ENCODE results near the gene MLH1. TPM values are rescaled to one million over a fixed set of nuclear protein-coding genes. Genes with fewer than 3 reads are reported as not detected.

MLH1 gene
- total RNA-seq, 1 donor from 2014 or later: 53.8 TPM

DNA sequence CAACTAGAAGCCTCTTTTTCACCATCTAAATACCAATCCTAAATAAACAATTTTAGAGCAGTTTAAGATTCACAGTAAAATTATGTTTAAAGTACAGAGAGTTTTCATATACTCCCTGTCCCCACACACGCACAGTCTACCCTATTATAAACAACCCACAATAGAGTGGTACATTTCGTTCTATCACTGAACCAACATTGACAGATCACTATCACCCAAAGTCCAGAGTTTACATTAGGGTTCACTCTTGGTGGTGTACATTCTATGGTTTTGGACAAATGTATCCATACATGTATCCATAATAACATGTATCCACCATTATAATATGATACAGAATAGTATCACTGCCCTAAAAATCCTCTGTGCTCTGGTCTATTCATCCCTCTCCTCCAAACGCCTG is 89.0 kb downstream of the MLH1 start:
- no peak for FAIRE-seq
- DNase-seq (ENCODE audit: low spot score in 2 of 2): no peak

DNA sequence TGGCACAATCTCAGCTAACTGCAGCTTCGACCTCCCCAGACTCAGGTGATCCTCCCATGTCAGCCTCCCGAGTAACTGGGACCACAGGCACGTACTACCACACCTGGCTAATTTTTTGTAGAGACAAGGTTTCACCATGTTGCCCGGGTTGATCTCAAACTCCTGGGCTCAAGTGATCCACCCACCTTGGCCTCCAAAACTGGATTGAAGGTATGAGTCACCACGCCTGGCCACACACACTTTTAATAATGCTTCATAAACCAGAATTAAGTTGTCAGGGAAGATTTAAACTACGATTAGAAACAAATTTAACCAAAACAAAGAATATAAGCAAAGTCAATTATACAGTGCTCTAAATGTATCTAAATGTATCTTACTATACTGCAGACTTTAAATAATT is 93.6 kb downstream of the MLH1 start:
- DNase-seq (ENCODE audit: low spot score in 2 of 2): no peak
- no peak for FAIRE-seq

DNA sequence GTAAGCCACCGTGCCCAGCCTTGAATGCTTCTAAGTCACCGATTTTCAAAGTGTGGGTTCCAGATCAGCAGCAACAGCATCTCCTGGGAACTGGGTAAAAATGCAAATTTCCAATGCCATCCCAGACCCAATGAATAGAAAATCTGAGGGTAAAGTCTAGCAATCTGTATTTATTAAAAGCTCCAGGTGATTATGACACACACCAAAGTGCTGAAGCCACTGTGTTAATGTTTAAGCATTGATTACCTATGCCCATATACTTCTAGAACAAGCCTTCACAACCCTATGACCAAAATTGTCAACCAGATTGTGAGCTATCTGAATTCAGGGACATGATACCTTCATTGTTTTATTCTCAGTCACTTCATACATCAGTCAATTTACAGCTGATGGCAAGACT is 94.6 kb downstream of the MLH1 start:
- FAIRE-seq: no peak
- DNase-seq (ENCODE audit: low spot score in 2 of 2): no peak

DNA sequence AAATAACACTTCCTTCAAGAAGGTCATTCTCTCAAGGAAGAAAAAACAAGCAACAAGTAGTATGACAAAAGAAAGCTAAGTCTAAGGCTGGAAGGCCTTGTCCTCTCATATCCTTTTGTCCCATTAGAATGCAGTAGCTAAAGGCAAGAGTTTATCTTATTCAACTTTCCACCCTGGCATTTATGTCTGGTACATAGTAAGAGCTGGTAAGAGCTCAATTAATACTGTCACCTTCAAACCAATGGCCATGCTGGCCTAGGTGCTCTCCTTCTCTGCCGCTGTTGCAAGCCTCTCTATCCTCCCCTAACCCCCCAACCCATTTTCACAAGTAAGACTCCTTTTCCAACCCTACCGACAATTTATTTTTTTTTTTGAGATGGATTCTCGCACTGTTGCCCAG is 99.2 kb downstream of the MLH1 start:
- no peak for DNase-seq (ENCODE audit: low spot score in 2 of 2)
- FAIRE-seq: no peak

DNA sequence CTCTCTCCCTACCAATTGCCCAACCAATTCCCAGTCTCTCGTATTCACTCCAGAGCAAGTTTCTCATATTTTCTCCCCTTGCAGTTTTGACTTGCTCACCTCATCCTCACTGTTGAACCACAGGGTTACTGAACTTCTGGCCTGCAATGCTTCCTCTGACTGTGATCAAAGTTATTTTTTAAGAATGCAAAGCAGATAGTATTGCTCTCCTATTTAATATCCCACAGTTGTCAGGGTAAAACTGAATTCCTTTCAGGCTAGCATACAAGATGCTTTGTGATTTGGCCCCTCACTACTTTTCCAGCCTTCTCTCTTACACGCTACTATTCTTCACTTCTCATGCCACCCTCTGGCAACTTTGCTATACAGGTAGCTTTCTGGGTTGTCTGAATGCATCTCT is 100.2 kb downstream of the MLH1 start:
- DNase-seq (ENCODE audit: low spot score in 2 of 2): no peak
- FAIRE-seq: no peak

DNA sequence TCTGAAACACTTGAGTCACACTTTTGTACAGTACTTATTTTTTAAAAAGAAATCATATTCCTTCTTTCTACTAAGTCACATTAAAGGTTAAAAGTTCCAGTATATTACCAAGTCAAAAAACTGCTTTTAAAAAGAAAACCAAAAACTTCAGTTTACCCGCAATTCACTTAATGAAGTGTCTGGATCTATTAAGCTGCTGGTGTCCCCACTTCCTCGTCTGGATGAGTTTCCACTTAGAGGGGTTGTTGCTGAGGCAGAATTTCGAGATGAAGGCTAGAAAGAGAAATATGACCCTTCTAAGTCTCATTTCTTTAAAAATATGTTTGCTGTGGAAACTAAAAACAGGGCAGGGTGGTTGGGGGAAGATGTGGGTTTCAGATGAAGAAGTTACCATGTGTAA is 101.3 kb downstream of the MLH1 start:
- no peak for FAIRE-seq
- DNase-seq (ENCODE audit: low spot score in 2 of 2): no peak

DNA sequence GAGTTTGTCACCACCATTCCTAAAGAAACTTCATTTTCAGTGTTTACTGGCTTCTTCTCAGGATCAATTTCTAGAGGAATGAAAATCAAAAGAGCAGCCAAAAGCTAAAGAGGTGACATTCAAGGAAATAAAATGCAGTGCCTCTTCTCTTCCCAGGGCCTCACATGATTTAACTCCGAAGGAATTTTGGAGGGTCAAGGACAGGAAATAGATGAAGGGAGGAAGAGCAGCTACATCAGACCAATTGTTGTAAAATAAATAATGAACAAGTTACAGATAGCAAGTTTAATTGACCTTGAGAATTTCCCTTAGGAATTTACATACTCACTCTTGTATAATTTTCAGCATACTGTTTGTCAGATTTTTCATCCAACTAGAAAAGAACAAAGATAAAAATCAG is 103.0 kb downstream of the MLH1 start:
- no peak for FAIRE-seq
- DNase-seq (ENCODE audit: low spot score in 2 of 2): no peak

DNA sequence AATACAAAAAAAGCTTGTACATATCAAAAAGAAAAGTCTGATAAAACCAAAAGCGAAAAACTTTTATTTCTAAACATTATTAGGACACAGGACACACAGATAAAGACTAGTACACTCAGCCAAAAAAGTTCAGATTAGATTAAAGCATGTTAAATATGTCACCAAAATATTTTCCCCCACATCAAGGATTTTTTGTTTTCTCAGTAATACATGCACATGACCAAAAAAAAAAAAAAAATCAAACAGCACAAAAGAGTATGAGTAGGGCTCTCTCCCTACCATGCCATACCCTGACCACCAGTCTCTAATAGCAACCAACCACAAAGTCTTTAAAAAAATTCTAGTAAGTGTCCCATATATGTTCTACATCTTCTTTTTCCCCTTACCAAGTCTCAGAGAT is 103.7 kb downstream of the MLH1 start:
- no peak for FAIRE-seq

DNA sequence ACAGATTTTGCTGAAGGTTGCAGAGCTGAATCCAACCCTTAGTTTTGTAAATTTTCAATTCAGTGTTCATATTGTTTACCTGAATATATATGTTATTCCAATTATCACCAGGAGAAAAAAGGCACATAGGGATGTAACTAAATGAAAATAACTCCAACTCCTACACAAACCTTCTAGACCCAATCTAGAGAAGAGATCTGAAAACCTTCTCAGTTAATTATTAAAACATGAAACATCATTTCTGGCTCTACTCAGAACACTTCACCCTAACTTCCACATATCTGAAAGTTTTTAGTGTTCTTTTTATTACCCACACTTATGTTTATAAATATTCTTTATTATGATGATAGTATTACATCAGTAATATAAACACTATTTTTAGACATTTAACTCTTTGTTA is 104.5 kb downstream of the MLH1 start:
- no peak for DNase-seq (ENCODE audit: low spot score in 2 of 2)
- no peak for FAIRE-seq

More for the DNA sequence above, 103.7 kb downstream of the MLH1 start:
- no peak for DNase-seq (ENCODE audit: low spot score in 2 of 2)

DNA sequence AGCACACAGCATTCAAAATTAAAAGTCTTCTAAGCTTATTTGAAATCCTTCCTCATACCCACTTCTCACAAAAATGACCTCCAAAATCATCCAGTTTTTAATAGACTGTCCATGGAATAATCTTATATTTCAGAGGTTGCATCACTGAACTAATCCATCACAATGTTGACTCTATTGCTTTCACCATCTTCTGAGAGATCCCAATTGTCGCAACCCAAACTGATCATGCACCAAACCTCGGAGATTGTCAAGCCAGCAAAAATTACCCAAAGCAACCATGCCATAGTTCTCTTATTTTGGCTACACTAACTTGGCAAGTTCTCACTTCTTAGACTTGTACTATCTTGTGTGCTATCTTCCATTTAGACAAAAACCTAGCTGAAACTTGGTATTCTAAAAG is 105.6 kb downstream of the MLH1 start:
- no peak for DNase-seq (ENCODE audit: low spot score in 2 of 2)
- no peak for FAIRE-seq

DNA sequence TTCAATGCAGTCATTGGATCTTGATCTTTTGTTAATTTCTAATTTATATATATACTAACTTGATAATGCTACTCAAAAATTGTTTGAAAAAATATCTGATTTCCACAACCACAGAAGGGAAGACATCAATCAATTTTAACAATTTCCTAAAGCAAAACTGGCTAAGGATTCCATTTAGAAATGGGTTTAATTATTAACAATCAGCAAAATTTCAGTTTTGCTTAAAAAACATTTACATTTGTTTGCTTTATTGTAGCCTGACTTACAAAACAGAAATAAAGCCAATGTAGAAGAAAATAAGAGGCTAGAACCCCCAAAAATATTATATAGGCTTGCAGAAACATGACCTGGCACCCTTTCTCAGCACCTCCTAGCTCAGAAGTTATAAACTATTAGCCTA is 106.2 kb downstream of the MLH1 start:
- DNase-seq (ENCODE audit: low spot score in 2 of 2): no peak
- no peak for FAIRE-seq

DNA sequence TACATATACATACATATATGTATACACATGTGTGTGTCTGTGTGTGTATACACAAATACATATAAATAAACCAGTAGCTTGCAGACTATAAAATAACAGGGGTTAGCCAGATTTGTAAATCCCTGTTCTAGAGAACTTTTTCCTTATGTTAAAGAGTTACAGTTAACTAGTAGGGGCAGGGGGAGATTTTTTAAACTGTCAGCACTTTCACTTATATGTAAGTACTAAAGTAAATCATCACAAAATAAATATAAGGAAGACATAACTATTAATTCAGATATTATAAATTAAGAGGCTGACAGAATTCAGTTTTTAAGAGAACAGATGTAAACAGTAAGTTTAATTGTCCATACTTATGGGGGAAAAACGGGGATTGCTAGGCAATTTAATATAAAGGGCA is 107.1 kb downstream of the MLH1 start:
- DNase-seq (ENCODE audit: low spot score in 2 of 2) (no peak), FAIRE-seq (no peak)

Small RNA genes within 50 kb of the gene (small RNA-seq; reads per million reads assigned to genes)
- gene RF00019 (not detected), gene RNU6ATAC4P (not detected)

Other genes with a start within 250 kb of the MLH1 start
- gene DCLK3, start 229.0 kb upstream of the MLH1 start, total RNA-seq: 7.7 TPM
- gene TRANK1, start 48.5 kb upstream of the MLH1 start, total RNA-seq: 9.0 TPM
- 57.9 TPM for gene EPM2AIP1, start 387 bp upstream of the MLH1 start, total RNA-seq
- gene LRRFIP2, start 181.1 kb downstream of the MLH1 start, total RNA-seq: 55.4 TPM
- gene GOLGA4, start 249.8 kb downstream of the MLH1 start, total RNA-seq: 30.2 TPM

Data from frontal cortex (tissue), 4 donors.